Stimulated activated CD4-positive, alpha-beta T cell treated with anti-CD3 and anti-CD28 coated beads, Interleukin-15, amount 100 ng/mL, for 24 hours (primary cell): ENCODE results near the gene MGA.
"Not testable (repeated sequence)": the region's sequence is repeated elsewhere in the genome, so short reads cannot be mapped to it uniquely, and the experiment has no call there.

Source experiments
- DNase-seq: peaks from one replicate; pipeline ENCODE4 v3.0.0-alpha.2; 2020

The MGA gene

GRCh38 chr15:41727143-41727542 lies 66.9 kb downstream of the MGA start:
- no peak for DNase-seq

- not testable (repeated sequence) for DNase-seq
These were observed 67.9 kb downstream of the MGA start for GRCh38 chr15:41728061-41728460.

- DNase-seq, result no peak
These were observed 70.3 kb downstream of the MGA start for GRCh38 chr15:41730543-41730942.

GRCh38 chr15:41732483-41732882 lies 72.3 kb downstream of the MGA start:
- no peak for DNase-seq

GRCh38 chr15:41734079-41734478 lies 73.9 kb downstream of the MGA start:
- DNase-seq, result no peak

- no peak for DNase-seq
These were observed 74.8 kb downstream of the MGA start for GRCh38 chr15:41735046-41735445.

- DNase-seq, result not testable (repeated sequence)
These were observed 75.3 kb downstream of the MGA start for GRCh38 chr15:41735492-41735891.

GRCh38 chr15:41746802-41747201 lies 86.6 kb downstream of the MGA start:
- DNase-seq, result no peak

GRCh38 chr15:41756198-41756597 lies 96.0 kb downstream of the MGA start:
- DNase-seq, result no peak

- peak; percentile 55 for DNase-seq
These were observed 112.6 kb downstream of the MGA start for GRCh38 chr15:41772720-41773331.

GRCh38 chr15:41773332-41773728 lies 113.1 kb downstream of the MGA start:
- no peak for DNase-seq

- DNase-seq, result no peak
These were observed 113.5 kb downstream of the MGA start for GRCh38 chr15:41773729-41774061.

GRCh38 chr15:41774062-41774881 lies 114.1 kb downstream of the MGA start, which contains the start of gene MAPKBP1:
MAPKBP1 (plus strand) TSS chr15:41774484; CDS start chr15:41775276, 792 bp downstream.
- DNase-seq, result peak; percentile 99

GRCh38 chr15:41774882-41775417 lies 114.7 kb downstream of the MGA start:
- DNase-seq, result peak; percentile 11

- no peak for DNase-seq
These were observed 115.4 kb downstream of the MGA start for GRCh38 chr15:41775651-41776050.

GRCh38 chr15:41777421-41777973 lies 117.3 kb downstream of the MGA start:
- DNase-seq, result no peak

GRCh38 chr15:41778521-41778920 lies 118.3 kb downstream of the MGA start:
- no peak for DNase-seq

GRCh38 chr15:41779662-41780157 lies 119.5 kb downstream of the MGA start:
- no peak for DNase-seq

- no peak for DNase-seq
These were observed 120.1 kb downstream of the MGA start for GRCh38 chr15:41780266-41780665.

- no peak for DNase-seq
These were observed 120.5 kb downstream of the MGA start for GRCh38 chr15:41780727-41781126.

- no peak for DNase-seq
These were observed 122.4 kb downstream of the MGA start for GRCh38 chr15:41782371-41783282.

- DNase-seq, result no peak
These were observed 123.1 kb downstream of the MGA start for GRCh38 chr15:41783296-41783695.

- DNase-seq, result no peak
These were observed 128.1 kb downstream of the MGA start for GRCh38 chr15:41788262-41788661.
